HL-60 (cell line): ENCODE measurements around the gene SPNS2.

Source experiments
- DNase-seq, 2 experiments: peaks; one replicate each; pipeline ENCODE4 v3.0.0-alpha.2; 2010 to 2020; ENCODE audit warnings: low read depth in 1 of 2, low spot score in 1 of 2
- H3K27ac ChIP-seq: fragments of 250-450 bp; sonication (Bioruptor Pico); replicated peaks from 2 replicates; pipeline ENCODE4 v1.5.1; 2020; ENCODE audit warnings: mild to moderate bottlenecking, moderate library complexity
- H3K27me3 ChIP-seq: fragments of 250-450 bp; sonication (Bioruptor Pico); 2 replicates; pipeline ENCODE4 v1.5.1; 2021; ENCODE audit warnings: mild to moderate bottlenecking, moderate library complexity; ENCODE audit not compliant: insufficient read depth, poor library complexity, severe bottlenecking
- H3K4me3 ChIP-seq: replicated peaks from 2 replicates; pipeline ENCODE4 v1.5.1; 2011; ENCODE audit warnings: mild to moderate bottlenecking, control low read depth, low read length; ENCODE audit not compliant: insufficient read depth
- GABPA ChIP-seq: IDR thresholded peaks from 2 replicates; pipeline ENCODE4 v1.6.1; 2012; ENCODE audit warnings: low read depth
- POLR2AphosphoS5 ChIP-seq: IDR thresholded peaks from 2 replicates; pipeline ENCODE4 v1.6.1; 2012; ENCODE audit warnings: low read depth
- REST ChIP-seq: IDR thresholded peaks from 2 replicates; pipeline ENCODE4 v1.6.1; 2012; ENCODE audit warnings: low read depth; ENCODE audit not compliant: insufficient replicate concordance
- SPI1 ChIP-seq: IDR thresholded peaks from 2 replicates; pipeline ENCODE4 v1.6.1; 2012; ENCODE audit warnings: low read depth, mild to moderate bottlenecking, borderline replicate concordance
- TF ChIP-seq, protein P1 (sequence below): IDR thresholded peaks from one replicate; pipeline ENCODE4 v1.5.1; 2011; ENCODE audit warnings: low read length, control low read depth, inconsistent platforms; ENCODE audit not compliant: insufficient read depth

The SPNS2 gene

DNA sequence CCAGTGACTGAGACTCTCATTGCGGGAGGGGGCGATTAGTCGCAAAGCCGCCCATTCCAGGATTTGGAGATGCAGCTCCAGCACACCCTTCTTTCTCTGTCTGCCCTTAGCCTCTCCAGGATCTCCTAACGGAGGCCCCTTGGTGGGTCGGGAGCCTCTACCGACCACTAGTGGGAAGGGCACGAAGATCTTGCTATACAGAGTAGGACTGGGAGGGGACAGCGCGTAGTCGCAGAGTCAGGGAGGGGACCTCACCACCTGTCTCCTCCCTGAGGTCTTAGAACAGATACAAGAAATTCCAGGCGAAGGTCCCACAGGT is 85.1 kb downstream of the SPNS2 start:
- DNase-seq: no peak
- Histone ChIP-seq H3K27me3 (peaks cover 7% of the 10 kb centered on the region), H3K4me3 (no peak overlapping the region), H3K27ac (no peak overlapping the region)
- TF ChIP-seq SPI1 (no peak), GABPA (no peak), POLR2AphosphoS5 (no peak)
- TF ChIP-seq, protein P1, sequence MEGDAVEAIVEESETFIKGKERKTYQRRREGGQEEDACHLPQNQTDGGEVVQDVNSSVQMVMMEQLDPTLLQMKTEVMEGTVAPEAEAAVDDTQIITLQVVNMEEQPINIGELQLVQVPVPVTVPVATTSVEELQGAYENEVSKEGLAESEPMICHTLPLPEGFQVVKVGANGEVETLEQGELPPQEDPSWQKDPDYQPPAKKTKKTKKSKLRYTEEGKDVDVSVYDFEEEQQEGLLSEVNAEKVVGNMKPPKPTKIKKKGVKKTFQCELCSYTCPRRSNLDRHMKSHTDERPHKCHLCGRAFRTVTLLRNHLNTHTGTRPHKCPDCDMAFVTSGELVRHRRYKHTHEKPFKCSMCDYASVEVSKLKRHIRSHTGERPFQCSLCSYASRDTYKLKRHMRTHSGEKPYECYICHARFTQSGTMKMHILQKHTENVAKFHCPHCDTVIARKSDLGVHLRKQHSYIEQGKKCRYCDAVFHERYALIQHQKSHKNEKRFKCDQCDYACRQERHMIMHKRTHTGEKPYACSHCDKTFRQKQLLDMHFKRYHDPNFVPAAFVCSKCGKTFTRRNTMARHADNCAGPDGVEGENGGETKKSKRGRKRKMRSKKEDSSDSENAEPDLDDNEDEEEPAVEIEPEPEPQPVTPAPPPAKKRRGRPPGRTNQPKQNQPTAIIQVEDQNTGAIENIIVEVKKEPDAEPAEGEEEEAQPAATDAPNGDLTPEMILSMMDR: no peak

DNA sequence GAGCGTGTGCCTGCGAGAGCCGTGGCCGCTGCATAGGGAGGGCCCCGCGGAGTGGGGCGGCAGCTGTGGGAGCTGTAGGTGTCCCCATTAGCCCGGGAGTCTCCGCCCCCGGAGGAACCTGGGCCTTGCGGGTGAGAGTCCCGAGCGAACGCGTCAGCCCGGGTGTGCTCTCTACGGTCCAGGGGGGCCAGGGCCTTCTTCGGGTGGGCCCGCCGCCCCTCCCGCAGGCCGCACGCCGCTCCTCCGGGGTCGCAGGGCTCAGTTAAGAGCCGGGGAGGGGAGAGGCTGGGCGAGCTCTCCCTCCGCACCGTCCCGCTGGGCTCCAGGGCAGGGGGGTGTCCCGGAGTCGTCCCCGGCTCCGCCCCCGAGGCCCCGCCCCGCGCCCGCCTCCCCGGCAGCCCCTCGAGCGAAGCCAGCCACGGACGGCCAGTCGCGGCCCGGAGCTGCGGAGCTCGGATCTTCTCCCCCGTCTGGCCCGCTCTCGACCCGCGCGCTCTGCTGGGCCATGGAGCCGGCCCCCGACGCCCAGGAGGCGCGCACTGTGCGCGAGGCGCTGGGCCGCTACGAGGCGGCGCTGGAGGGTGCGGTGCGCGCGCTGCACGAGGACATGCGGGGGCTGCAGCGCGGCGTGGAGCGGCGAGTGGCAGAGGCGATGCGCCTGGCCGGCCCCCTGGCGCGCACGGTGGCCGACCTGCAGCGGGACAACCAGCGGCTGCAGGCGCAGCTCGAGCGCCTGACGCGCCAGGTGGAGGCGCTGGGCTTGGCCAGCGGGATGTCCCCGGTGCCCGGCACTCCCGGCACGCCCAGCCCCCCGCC is 85.6 kb downstream of the SPNS2 start, which contains the start of gene SMTNL2:
Gene SMTNL2, plus strand, starts transcription at position 429 of the 816 bp plus-strand sequence. Its CDS starts 77 bp downstream, at position 506.
- Histone ChIP-seq H3K27ac (no peak within 1 kb of the TSS), H3K4me3 (no peak within 1 kb of the TSS), H3K27me3 (peaks cover 7% of the 10 kb centered on the region)
- TF ChIP-seq, protein P1: no peak
- TF ChIP-seq SPI1: no peak
- no peak for TF ChIP-seq GABPA
- no peak for TF ChIP-seq REST
- no peak for TF ChIP-seq POLR2AphosphoS5
- no peak for DNase-seq

- H3K27ac ChIP-seq: no peak overlapping the region
- no peak for DNase-seq
- peaks cover 7% of the 10 kb centered on the region for H3K27me3 ChIP-seq
- H3K4me3 ChIP-seq: no peak overlapping the region
- TF ChIP-seq SPI1 (no peak), POLR2AphosphoS5 (no peak), GABPA (no peak), REST (no peak)
- TF ChIP-seq, protein P1: no peak
Observed at GRCh38 chr17:4584917-4585637, 86.4 kb downstream of the SPNS2 start.
